SK-N-SH (cell line): ENCODE data around the gene NSDHL. TPM values are rescaled to one million over a fixed set of nuclear protein-coding genes. Genes with fewer than 3 reads are reported as not detected.

ENCODE experiments used
- CTCF ChIA-PET: fragments of 300-600, 350-600 bp; formaldehyde crosslinking; extraction: SDS; loops from one replicate; lab custom pipeline; 2021; lab: Yijun Ruan, JAX
- POLR2A ChIA-PET: fragments of 350-600 bp; sonication (Branson Sonifier 250); formaldehyde crosslinking; extraction: SDS; loops from one replicate; lab custom pipeline; 2020; ENCODE audit warnings: antibody characterized with exemption, inconsistent platforms; lab: Yijun Ruan, JAX
- DNase-seq: peaks from one replicate; pipeline ENCODE4 v3.0.0; 2012
- H2AFZ ChIP-seq: fragments of 200-600 bp; sonication (generic); 2 replicates; pipeline ENCODE4 v1.8.1; 2016; ENCODE audit warnings: antibody characterized with exemption, mild to moderate bottlenecking, low read depth
- H3F3A ChIP-seq: fragments of 200-600 bp; sonication (generic); replicated peaks from 2 replicates; pipeline ENCODE3; 2016; ENCODE audit warnings: antibody characterized with exemption, mild to moderate bottlenecking; ENCODE audit not compliant: insufficient read depth
- H3K27ac ChIP-seq, 2 experiments: fragments of 200-500 bp in 1 of 2; fragments of 200-600 bp in 1 of 2; sonication (Bioruptor generic) in 1 of 2; sonication (generic), shearing (Covaris generic) in 1 of 2; 2 replicates each; pipeline versions ENCODE4 v1.5.1 to v1.6.1; 2014 to 2016; ENCODE audit warnings: low read depth in 2 of 2, inconsistent platforms in 1 of 2, low read length in 1 of 2, mild to moderate bottlenecking in 1 of 2, mixed read lengths in 1 of 2
- H3K27me3 ChIP-seq: fragments of 200-600 bp; sonication (generic), shearing (Covaris generic); 2 replicates; pipeline ENCODE4 v1.6.1; 2016; ENCODE audit warnings: mixed run types; ENCODE audit not compliant: insufficient read depth
- H3K36me3 ChIP-seq, 2 experiments: fragments of 200-500 bp in 1 of 2; fragments of 200-600 bp in 1 of 2; sonication (Bioruptor generic) in 1 of 2; sonication (generic) in 1 of 2; replicated peaks in 1 of 2; 2 replicates each; pipeline versions ENCODE3 to v1.5.1; 2014 to 2016; ENCODE audit warnings: low read length in 1 of 2, mild to moderate bottlenecking in 1 of 2; ENCODE audit not compliant: insufficient read depth in 2 of 2, control insufficient read depth in 1 of 2
- H3K4me1 ChIP-seq, 2 experiments: fragments of 200-500 bp in 1 of 2; fragments of 200-600 bp in 1 of 2; sonication (Bioruptor generic) in 1 of 2; sonication (generic), shearing (Covaris generic) in 1 of 2; 2 replicates each; pipeline versions ENCODE4 v1.5.1 to v1.6.1; 2014 to 2016; ENCODE audit warnings: low read depth in 1 of 2, low read length in 1 of 2, mixed run types in 1 of 2; ENCODE audit not compliant: insufficient read depth in 2 of 2, control insufficient read depth in 1 of 2
- H3K4me2 ChIP-seq: fragments of 200-600 bp; sonication (generic), shearing (Covaris generic); 2 replicates; pipeline ENCODE4 v1.6.1; 2017; ENCODE audit warnings: mixed run types
- H3K4me3 ChIP-seq, 2 experiments: fragments of 200-500 bp in 1 of 2; fragments of 200-600 bp in 1 of 2; sonication (Bioruptor generic) in 1 of 2; sonication (generic), shearing (Covaris generic) in 1 of 2; 2 replicates each; pipeline versions ENCODE4 v1.5.1 to v1.8.1; 2014 to 2016; ENCODE audit warnings: low read depth in 2 of 2, inconsistent platforms in 1 of 2, low read length in 1 of 2, mild to moderate bottlenecking in 1 of 2, mixed read lengths in 1 of 2, moderate library complexity in 1 of 2
- H3K79me2 ChIP-seq: fragments of 200-600 bp; sonication (generic); 2 replicates; pipeline ENCODE4 v1.8.1; 2017; ENCODE audit warnings: mild to moderate bottlenecking; ENCODE audit not compliant: insufficient read depth
- H3K9ac ChIP-seq: fragments of 200-600 bp; sonication (generic); 2 replicates; pipeline ENCODE4 v1.6.1; 2017; ENCODE audit warnings: mixed run types
- H3K9me2 ChIP-seq: fragments of 200-600 bp; sonication (generic); 2 replicates; pipeline ENCODE4 v1.6.1; 2017; ENCODE audit warnings: mixed run types
- H3K9me3 ChIP-seq: fragments of 200-600 bp; sonication (generic); 2 replicates; pipeline ENCODE4 v1.6.1; 2017; ENCODE audit warnings: mixed run types, mild to moderate bottlenecking, moderate library complexity
- H4K20me1 ChIP-seq: fragments of 200-600 bp; sonication (generic); 2 replicates; pipeline ENCODE4 v1.6.1; 2017; ENCODE audit warnings: mild to moderate bottlenecking, mixed run types; ENCODE audit not compliant: insufficient read depth
- ELF1 ChIP-seq: IDR thresholded peaks from 2 replicates; pipeline ENCODE4 v1.4.0; 2012
- EP300 ChIP-seq, 2 experiments: IDR thresholded peaks; 2 replicates each; pipeline versions ENCODE4 v1.4.0 to v1.6.1; 2012; ENCODE audit warnings: borderline replicate concordance in 1 of 2, low read depth in 1 of 2, low read length in 1 of 2
- FOXM1 ChIP-seq: IDR thresholded peaks from 2 replicates; pipeline ENCODE4 v1.4.0; 2012; ENCODE audit warnings: low read depth, mild to moderate bottlenecking
- GABPA ChIP-seq: IDR thresholded peaks from 2 replicates; pipeline ENCODE4 v1.4.0; 2012; ENCODE audit warnings: low read depth, mild to moderate bottlenecking
- GATA2 ChIP-seq: sonication (generic); formaldehyde crosslinking; IDR thresholded peaks from 2 replicates; pipeline ENCODE4 v1.5.0; 2020; ENCODE audit warnings: mild to moderate bottlenecking, missing genetic modification reagents
- RAD21 ChIP-seq: IDR thresholded peaks from 2 replicates; pipeline ENCODE4 v1.6.1; 2012; ENCODE audit warnings: mild to moderate bottlenecking, low read length
- RCOR1 ChIP-seq: fragments of 150-350 bp; IDR thresholded peaks from 2 replicates; pipeline ENCODE4 v1.6.1; 2017; ENCODE audit warnings: antibody characterized with exemption, low read length
- RXRA ChIP-seq: IDR thresholded peaks from 2 replicates; pipeline ENCODE4 v1.4.0; 2012; ENCODE audit warnings: low read depth, mild to moderate bottlenecking, borderline replicate concordance
- SIN3A ChIP-seq: IDR thresholded peaks from 2 replicates; pipeline ENCODE4 v1.6.1; 2012; ENCODE audit warnings: low read depth, mild to moderate bottlenecking, low read length, moderate library complexity, borderline replicate concordance
- TCF12 ChIP-seq: IDR thresholded peaks from 2 replicates; pipeline ENCODE4 v1.4.0; 2012
- WGBS: methylation state at CpG from one replicate; pipeline ENCODE4 v1.1.6; 2017; ENCODE audit warnings: low lambda C conversion rate; 5-methylcytosine and 5-hydroxymethylcytosine counted together
- polyA plus RNA-seq, 3 experiments: library from polyadenylated mRNA; depleted of rRNA; stranded (reverse); fragments of >200 nt; gene quantifications; 2 replicates each; pipeline ENCODE4 v1.2.3, GENCODE V29; 2012
- TF ChIP-seq, protein P1 (sequence below): IDR thresholded peaks from 2 replicates; pipeline ENCODE4 v1.4.0; 2012; ENCODE audit warnings: low read depth, borderline replicate concordance
- TF ChIP-seq, protein P2 (sequence below): IDR thresholded peaks from 2 replicates; pipeline ENCODE4 v1.4.0; 2012; ENCODE audit warnings: low read depth, borderline replicate concordance
- TF ChIP-seq, protein P3 (sequence below): fragments of 150-350 bp; IDR thresholded peaks from 2 replicates; pipeline ENCODE4 v1.6.1; 2017; ENCODE audit warnings: antibody characterized with exemption, low read length, low read depth, borderline replicate concordance
- TF ChIP-seq, protein P4 (sequence below): IDR thresholded peaks from 2 replicates; pipeline ENCODE4 v1.4.0; 2012; ENCODE audit warnings: low read depth

NSDHL gene
- polyA plus RNA-seq, 1 of the 3 experiments (the other 2 are of a cell fraction), result 24.8 TPM

DNA sequence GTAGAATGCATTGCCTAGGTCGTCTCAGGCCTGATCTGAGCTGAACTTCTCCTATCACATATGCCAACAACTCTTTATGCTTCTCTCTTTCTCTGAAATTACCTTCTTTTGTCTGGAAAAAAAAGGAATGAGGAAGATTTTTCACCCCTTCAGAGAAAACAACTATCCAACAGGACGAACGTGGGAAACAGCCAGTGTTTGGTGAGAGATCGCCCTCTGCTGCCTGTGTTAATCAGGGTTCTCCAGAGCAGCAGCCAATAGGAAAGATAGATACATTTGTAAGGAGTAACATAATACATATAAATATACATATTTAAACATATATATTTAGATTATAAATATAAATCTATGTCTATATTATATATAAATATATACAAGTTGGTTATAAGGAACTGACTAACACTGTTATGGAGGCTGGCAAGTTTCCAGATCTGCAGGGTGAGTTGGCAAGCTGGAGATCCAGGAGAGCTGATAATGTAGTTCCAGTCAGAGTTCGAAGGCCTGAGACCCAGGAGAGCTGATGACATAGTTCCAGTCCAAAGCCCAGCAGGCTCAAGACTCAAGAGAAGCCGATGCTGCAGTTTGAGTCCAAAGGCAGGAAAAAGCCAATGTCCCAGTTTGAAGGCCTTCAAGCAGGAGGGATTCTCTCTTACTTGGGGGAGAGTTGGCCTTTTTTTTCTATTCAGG lies 13.6 kb upstream of the NSDHL start (continued):
- no peak for TF ChIP-seq RCOR1

DNA sequence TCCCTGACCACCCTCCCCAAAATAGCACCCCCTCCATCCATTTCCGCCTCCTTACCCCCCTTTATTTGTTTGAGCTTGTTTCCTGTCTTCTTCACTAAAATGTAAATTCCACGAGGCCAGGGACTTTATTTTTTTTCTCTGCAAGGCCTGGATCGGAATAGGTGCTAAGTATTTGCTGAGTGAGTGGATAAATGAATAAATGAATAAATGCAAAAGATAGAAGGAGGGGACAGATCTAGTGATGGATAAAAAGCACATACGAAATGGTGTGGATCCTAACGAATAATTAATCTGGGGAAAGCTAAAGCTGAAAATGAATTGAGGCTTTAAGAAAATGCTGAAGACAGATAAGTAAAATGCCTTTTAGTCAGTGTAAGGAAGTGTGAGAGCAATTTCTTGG lies 12.5 kb upstream of the NSDHL start:
- POLR2A ChIA-PET, result no interaction called here
- CTCF ChIA-PET, result interaction anchor here (0.6 to 6.8 kb wide), 6 partner anchors 8 to 1067 kb away, joined by 3 to 78 read pairs (median 10); partner anchors contain the start of genes CETN2 and NSDHL
- H3F3A ChIP-seq, result no peaks in the 10 kb centered on the region
- H3K4me1 ChIP-seq, result no peaks in the 10 kb centered on the region; a peak in 1 of 4 replicates
- TF ChIP-seq FOXM1 (no peak), SIN3A (no peak), ELF1 (no peak), GABPA (no peak), RAD21 (no peak), GATA2 (CRISPR knock-in tag) (no peak), EP300 (IDR thresholded peaks at IDR 0.05; ENCODE audit: borderline replicate concordance in 1 of 2, low read depth in 1 of 2, low read length in 1 of 2) (no peak), RXRA (no peak), TCF12 (no peak)
- TF ChIP-seq, protein P1, sequence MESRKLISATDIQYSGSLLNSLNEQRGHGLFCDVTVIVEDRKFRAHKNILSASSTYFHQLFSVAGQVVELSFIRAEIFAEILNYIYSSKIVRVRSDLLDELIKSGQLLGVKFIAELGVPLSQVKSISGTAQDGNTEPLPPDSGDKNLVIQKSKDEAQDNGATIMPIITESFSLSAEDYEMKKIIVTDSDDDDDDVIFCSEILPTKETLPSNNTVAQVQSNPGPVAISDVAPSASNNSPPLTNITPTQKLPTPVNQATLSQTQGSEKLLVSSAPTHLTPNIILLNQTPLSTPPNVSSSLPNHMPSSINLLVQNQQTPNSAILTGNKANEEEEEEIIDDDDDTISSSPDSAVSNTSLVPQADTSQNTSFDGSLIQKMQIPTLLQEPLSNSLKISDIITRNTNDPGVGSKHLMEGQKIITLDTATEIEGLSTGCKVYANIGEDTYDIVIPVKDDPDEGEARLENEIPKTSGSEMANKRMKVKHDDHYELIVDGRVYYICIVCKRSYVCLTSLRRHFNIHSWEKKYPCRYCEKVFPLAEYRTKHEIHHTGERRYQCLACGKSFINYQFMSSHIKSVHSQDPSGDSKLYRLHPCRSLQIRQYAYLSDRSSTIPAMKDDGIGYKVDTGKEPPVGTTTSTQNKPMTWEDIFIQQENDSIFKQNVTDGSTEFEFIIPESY, result no peak
- TF ChIP-seq, protein P2, sequence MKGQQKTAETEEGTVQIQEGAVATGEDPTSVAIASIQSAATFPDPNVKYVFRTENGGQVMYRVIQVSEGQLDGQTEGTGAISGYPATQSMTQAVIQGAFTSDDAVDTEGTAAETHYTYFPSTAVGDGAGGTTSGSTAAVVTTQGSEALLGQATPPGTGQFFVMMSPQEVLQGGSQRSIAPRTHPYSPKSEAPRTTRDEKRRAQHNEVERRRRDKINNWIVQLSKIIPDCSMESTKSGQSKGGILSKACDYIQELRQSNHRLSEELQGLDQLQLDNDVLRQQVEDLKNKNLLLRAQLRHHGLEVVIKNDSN, result no peak
- TF ChIP-seq, protein P3, sequence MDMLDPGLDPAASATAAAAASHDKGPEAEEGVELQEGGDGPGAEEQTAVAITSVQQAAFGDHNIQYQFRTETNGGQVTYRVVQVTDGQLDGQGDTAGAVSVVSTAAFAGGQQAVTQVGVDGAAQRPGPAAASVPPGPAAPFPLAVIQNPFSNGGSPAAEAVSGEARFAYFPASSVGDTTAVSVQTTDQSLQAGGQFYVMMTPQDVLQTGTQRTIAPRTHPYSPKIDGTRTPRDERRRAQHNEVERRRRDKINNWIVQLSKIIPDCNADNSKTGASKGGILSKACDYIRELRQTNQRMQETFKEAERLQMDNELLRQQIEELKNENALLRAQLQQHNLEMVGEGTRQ, result no peak
- TF ChIP-seq, protein P4, sequence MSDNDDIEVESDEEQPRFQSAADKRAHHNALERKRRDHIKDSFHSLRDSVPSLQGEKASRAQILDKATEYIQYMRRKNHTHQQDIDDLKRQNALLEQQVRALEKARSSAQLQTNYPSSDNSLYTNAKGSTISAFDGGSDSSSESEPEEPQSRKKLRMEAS, result no peak
- TF ChIP-seq, all 33 proteins: peak for 0
- H3K4me2 ChIP-seq, result no peak overlapping the region
- no peak overlapping the region for H3K9ac ChIP-seq
- H3K36me3 ChIP-seq, result no peaks in the 10 kb centered on the region
- no peak overlapping the region for H2AFZ ChIP-seq
- no peaks in the 10 kb centered on the region for H3K27me3 ChIP-seq
- H4K20me1 ChIP-seq, result no peaks in the 10 kb centered on the region
- no peaks in the 10 kb centered on the region for H3K9me3 ChIP-seq
- H3K27ac ChIP-seq, result no peak overlapping the region
- no peak overlapping the region for H3K4me3 ChIP-seq
- H3K79me2 ChIP-seq, result no peaks in the 10 kb centered on the region
- WGBS, result 84% methylated on average over 5 of the region's 5 CpGs
- no peaks in the 10 kb centered on the region for H3K9me2 ChIP-seq
- DNase-seq, result no peak
